Upper lobe of left lung (tissue), 6 donors: Measurements from ENCODE around the gene SLC41A3. TPM values are rescaled to one million over a fixed set of nuclear protein-coding genes. Genes with fewer than 3 reads are reported as not detected.
A peak's percentile ranks its signal among the peaks of the same experiment; 100 is the strongest.

Experiments
- ATAC-seq, 2 donors: fragments of 200-7000 bp; cut with Tn5 transposase; one replicate each; pipeline ENCODE4 v1.9.1; 2022; ENCODE audit warnings: mild to moderate bottlenecking in 2 of 2, moderate library complexity in 2 of 2; ENCODE audit not compliant: low FRiP score in 2 of 2
- DNase-seq, 2 donors: peaks; one replicate each; pipeline ENCODE4 v3.0.0-alpha.2; 2019 to 2020
- H3K27ac ChIP-seq, 4 donors: fragments of 200-600 bp; sonication (generic); one replicate each; pipeline ENCODE4 v1.5.1; 2016 to 2019
- H3K27me3 ChIP-seq, 4 donors: fragments of 200-600 bp; sonication (generic); one replicate each; pipeline ENCODE4 v1.5.1; 2017 to 2019
- H3K36me3 ChIP-seq, 4 donors: fragments of 200-600 bp; sonication (generic); one replicate each; pipeline ENCODE4 v1.5.1; 2016 to 2019
- H3K4me1 ChIP-seq, 4 donors: fragments of 200-600 bp; sonication (generic); one replicate each; pipeline ENCODE4 v1.5.1; 2018 to 2019
- H3K4me3 ChIP-seq, 4 donors: fragments of 200-600 bp; sonication (generic); one replicate each; pipeline ENCODE4 v1.5.1; 2017 to 2019; ENCODE audit warnings: mild to moderate bottlenecking in 2 of 4, moderate library complexity in 1 of 4
- H3K9me3 ChIP-seq, 4 donors: fragments of 200-600 bp; sonication (generic); one replicate each; pipeline ENCODE4 v1.5.1; 2018 to 2019
- CTCF ChIP-seq, 6 experiments: fragments of 450-650 bp in 4 of 6; fragments of 200-600 bp in 2 of 6; sonication (generic) in 2 of 6; IDR thresholded peaks; one replicate each; pipeline ENCODE4 v1.5.1; 2016 to 2019; ENCODE audit warnings: antibody characterized with exemption in 6 of 6
- EP300 ChIP-seq, 4 donors: sonication (generic); formaldehyde crosslinking; IDR thresholded peaks; one replicate each; pipeline ENCODE4 v1.5.1; 2017; ENCODE audit warnings: antibody characterized with exemption in 4 of 4, control low read depth in 2 of 4
- POLR2A ChIP-seq, 4 donors: fragments of 450-650 bp; IDR thresholded peaks; one replicate each; pipeline ENCODE4 v1.5.1; 2016 to 2017; ENCODE audit warnings: antibody characterized with exemption in 4 of 4, mild to moderate bottlenecking in 2 of 4
- POLR2AphosphoS5 ChIP-seq, 2 donors: sonication (generic); formaldehyde crosslinking; IDR thresholded peaks; one replicate each; pipeline ENCODE4 v1.5.1; 2017; ENCODE audit warnings: antibody characterized with exemption in 2 of 2
- WGBS, 2 donors: methylation state at CpG; one replicate each; pipeline ENCODE4 v1.1.5; 2017 to 2018; 5-methylcytosine and 5-hydroxymethylcytosine counted together
- total RNA-seq, 6 donors: library from RNA; depleted of rRNA in 4 of 6; stranded (reverse); fragments of >200 nt in 4 of 6; gene quantifications; one replicate each; pipeline versions ENCODE4 v1.1.0 to v1.2.1, GENCODE V29; 2016 to 2021
- donor health status: DM: no; HTN: no; CAD: no; lungs with moderate emphysema.
- donor health status: DM: no; HTN: yes; CAD: no; lungs with severe emphysema.

Gene SLC41A3
- total RNA-seq, 6 donors from 2014 or later: 17.1 to 40.1 (median 32.3) TPM

GRCh38 chr3:126065876-126066275 is 18.0 kb downstream of the SLC41A3 start:
- WGBS, 2 donors: 85 to 94% methylated on average over 1 to 3 of the region's 3 CpGs
- Histone ChIP-seq H3K27ac (no peak overlapping the region), H3K36me3 (peaks cover 0 to 9% (median 2%) of the 10 kb centered on the region in 4 donors), H3K4me3 (no peak overlapping the region), H3K27me3 (no peaks in the 10 kb centered on the region), H3K4me1 (peaks cover 0 to 12% (median 0%) of the 10 kb centered on the region in 4 donors), H3K9me3 (no peaks in the 10 kb centered on the region)
- no peak for ATAC-seq
- TF ChIP-seq EP300 (IDR thresholded peaks at IDR 0.05): no peak
- no peak for TF ChIP-seq POLR2AphosphoS5 (IDR thresholded peaks at IDR 0.05)
- no peak for TF ChIP-seq POLR2A (IDR thresholded peaks at IDR 0.05)
- TF ChIP-seq CTCF (IDR thresholded peaks at IDR 0.05): no peak
- DNase-seq: no peak

GRCh38 chr3:126064627-126065258 is 19.2 kb downstream of the SLC41A3 start:
- H3K36me3 ChIP-seq: peaks cover 0 to 9% (median 2%) of the 10 kb centered on the region in 4 donors
- H3K4me1 ChIP-seq: peaks cover 0 to 12% (median 0%) of the 10 kb centered on the region in 4 donors
- H3K4me3 ChIP-seq: no peak overlapping the region
- H3K27ac ChIP-seq: no peak overlapping the region
- no peak for ATAC-seq
- WGBS, 2 donors: 50 to 64% methylated on average over 8 to 10 of the region's 10 CpGs
- TF ChIP-seq EP300 (IDR thresholded peaks at IDR 0.05): no peak
- TF ChIP-seq CTCF (IDR thresholded peaks at IDR 0.05): no peak
- no peak for TF ChIP-seq POLR2A (IDR thresholded peaks at IDR 0.05)
- DNase-seq: peak in 1 of 2 donors; percentile 78
- H3K27me3 ChIP-seq: no peaks in the 10 kb centered on the region
- no peaks in the 10 kb centered on the region for H3K9me3 ChIP-seq

- no peak for TF ChIP-seq POLR2AphosphoS5 (IDR thresholded peaks at IDR 0.05)
- no peak for TF ChIP-seq CTCF (IDR thresholded peaks at IDR 0.05)
- no peak for TF ChIP-seq POLR2A (IDR thresholded peaks at IDR 0.05)
- TF ChIP-seq EP300 (IDR thresholded peaks at IDR 0.05): no peak
- no peaks in the 10 kb centered on the region for H3K9me3 ChIP-seq
- DNase-seq (no peak), ATAC-seq (no peak)
- H3K27ac ChIP-seq: no peak overlapping the region
- no peaks in the 10 kb centered on the region for H3K27me3 ChIP-seq
- peaks cover 0 to 9% (median 2%) of the 10 kb centered on the region in 4 donors for H3K36me3 ChIP-seq
- WGBS, 2 donors: 87 to 100% methylated on average over 1 to 7 of the region's 8 CpGs
- H3K4me1 ChIP-seq: peaks cover 0 to 12% (median 0%) of the 10 kb centered on the region in 4 donors
- no peak overlapping the region for H3K4me3 ChIP-seq
Measured at GRCh38 chr3:126063358-126063965, 20.5 kb downstream of the SLC41A3 start.

GRCh38 chr3:126061301-126062032 is 22.5 kb downstream of the SLC41A3 start:
- H3K36me3 ChIP-seq: no peaks in the 10 kb centered on the region
- 86 to 92% methylated on average over 5 to 8 of the region's 8 CpGs for WGBS, 2 donors
- peaks cover 0 to 21% (median 0%) of the 10 kb centered on the region in 4 donors for H3K4me1 ChIP-seq
- no peak for DNase-seq
- no peaks in the 10 kb centered on the region for H3K9me3 ChIP-seq
- no peak overlapping the region for H3K4me3 ChIP-seq
- no peak overlapping the region for H3K27ac ChIP-seq
- H3K27me3 ChIP-seq: no peaks in the 10 kb centered on the region
- no peak for TF ChIP-seq EP300 (IDR thresholded peaks at IDR 0.05)
- no peak for TF ChIP-seq CTCF (IDR thresholded peaks at IDR 0.05)
- ATAC-seq: no peak
